H1 (cell line): ENCODE data around the gene NDUFB11. TPM values are rescaled to one million over a fixed set of nuclear protein-coding genes. Genes with fewer than 3 reads are reported as not detected.
"Not testable (repeated sequence)": the region's sequence is repeated elsewhere in the genome, so short reads cannot be mapped to it uniquely, and the experiment has no call there.

ENCODE experiments used
- CTCF ChIA-PET: fragments of 300-600 bp; sonication (Branson Sonifier 250); formaldehyde crosslinking; loops from one replicate; lab custom pipeline; 2021; ENCODE audit not compliant: partially characterized antibody; lab: Charles Lee
- POLR2A ChIA-PET: fragments of 300-600 bp; sonication (Branson Sonifier 250); formaldehyde crosslinking; loops from one replicate; lab custom pipeline; 2021; ENCODE audit warnings: inconsistent platforms; ENCODE audit not compliant: partially characterized antibody; lab: Charles Lee
- DNase-seq, 2 experiments: peaks; one replicate each; pipeline versions ENCODE4 v3.0.0 to v3.0.0-alpha.2; 2010 to 2022; ENCODE audit warnings: low spot score in 2 of 2, low read depth in 1 of 2, mixed read lengths in 1 of 2
- FAIRE-seq: peaks from 2 replicates; lab custom pipeline; 2011; peaks lifted over from hg19 to GRCh38; lab: Jason Lieb, UNC
- H2AFZ ChIP-seq: 2 replicates; pipeline ENCODE4 v1.8.1; 2012; ENCODE audit warnings: low read length, inconsistent platforms
- H2AK5ac ChIP-seq: 2 replicates; pipeline ENCODE4 v1.6.1; 2013; ENCODE audit warnings: low read depth, low read length
- H2BK120ac ChIP-seq: replicated peaks from 2 replicates; pipeline ENCODE3; 2013; ENCODE audit warnings: low read depth, low read length, inconsistent platforms
- H2BK12ac ChIP-seq: 2 replicates; pipeline ENCODE4 v1.6.1; 2013; ENCODE audit warnings: low read depth, low read length
- H2BK15ac ChIP-seq: 2 replicates; pipeline ENCODE4 v1.6.1; 2013; ENCODE audit warnings: low read length
- H2BK20ac ChIP-seq: 2 replicates; pipeline ENCODE4 v1.6.1; 2013; ENCODE audit warnings: low read length
- H2BK5ac ChIP-seq: 2 replicates; pipeline ENCODE4 v1.6.1; 2013; ENCODE audit warnings: low read depth, low read length
- H3K14ac ChIP-seq: 2 replicates; pipeline ENCODE4 v1.6.1; 2013; ENCODE audit warnings: inconsistent platforms; ENCODE audit not compliant: insufficient read length
- H3K18ac ChIP-seq: 2 replicates; pipeline ENCODE4 v1.6.1; 2013; ENCODE audit warnings: low read length; ENCODE audit errors: extremely low read depth
- H3K23ac ChIP-seq: 2 replicates; pipeline ENCODE4 v1.6.1; 2013; ENCODE audit warnings: inconsistent platforms; ENCODE audit not compliant: insufficient read length
- H3K23me2 ChIP-seq: 2 replicates; pipeline ENCODE4 v1.6.1; 2013; ENCODE audit warnings: low read depth, low read length
- H3K27ac ChIP-seq: 2 replicates; pipeline ENCODE4 v1.6.1; 2011; ENCODE audit warnings: low read depth, low read length, inconsistent platforms
- H3K27me3 ChIP-seq, 4 experiments: replicated peaks in 1 of 4; 1 replicate in 1 of 4; 2 replicates in 3 of 4; pipeline versions ENCODE4 v1.6.1 to v1.8.1; 2011 to 2013; ENCODE audit warnings: low read length in 3 of 4, mild to moderate bottlenecking in 3 of 4, inconsistent platforms in 2 of 4, mixed read lengths in 2 of 4, moderate library complexity in 1 of 4; ENCODE audit not compliant: control insufficient read depth in 3 of 4, insufficient read depth in 3 of 4; ENCODE audit errors: extremely low read depth in 1 of 4
- H3K36me3 ChIP-seq, 4 experiments: 2 replicates each; pipeline versions ENCODE4 v1.6.1 to v1.8.1; 2011 to 2013; ENCODE audit warnings: mild to moderate bottlenecking in 4 of 4, low read length in 3 of 4, moderate library complexity in 2 of 4, control low read depth in 1 of 4, inconsistent platforms in 1 of 4; ENCODE audit not compliant: insufficient read depth in 4 of 4, control insufficient read depth in 2 of 4
- H3K4ac ChIP-seq: replicated peaks from 2 replicates; pipeline ENCODE3; 2013; ENCODE audit warnings: low read length, low read depth, mixed read lengths, inconsistent platforms; ENCODE audit not compliant: insufficient read length
- H3K4me1 ChIP-seq, 4 experiments: replicated peaks in 1 of 4; 1 replicate in 1 of 4; 2 replicates in 3 of 4; pipeline versions ENCODE4 v1.6.1 to v1.8.1; 2011 to 2013; ENCODE audit warnings: low read length in 3 of 4, inconsistent platforms in 2 of 4, mixed read lengths in 1 of 4; ENCODE audit not compliant: insufficient read depth in 4 of 4, control insufficient read depth in 3 of 4
- H3K4me2 ChIP-seq, 2 experiments: 2 replicates each; pipeline versions ENCODE4 v1.6.1 to v1.8.1; 2011 to 2013; ENCODE audit warnings: low read depth in 2 of 2, low read length in 2 of 2, control low read depth in 1 of 2, inconsistent platforms in 1 of 2, mild to moderate bottlenecking in 1 of 2; ENCODE audit not compliant: insufficient read depth in 1 of 2
- H3K4me3 ChIP-seq, 4 experiments: fragments of 200-600, 300-600 bp in 1 of 4; sonication (generic), shearing (Covaris generic), sonication (Bioruptor Twin) in 1 of 4; 2 replicates each; pipeline versions ENCODE4 v1.5.1 to v1.8.1; 2011 to 2016; ENCODE audit warnings: low read length in 4 of 4, low read depth in 3 of 4, control low read depth in 2 of 4, inconsistent platforms in 2 of 4, mild to moderate bottlenecking in 2 of 4, mixed read lengths in 1 of 4, moderate library complexity in 1 of 4; ENCODE audit not compliant: insufficient read depth in 2 of 4; ENCODE audit errors: extremely low read depth in 1 of 4
- H3K56ac ChIP-seq: replicated peaks from 2 replicates; pipeline ENCODE3; 2013; ENCODE audit warnings: low read depth, mild to moderate bottlenecking, mixed read lengths, low read length, inconsistent platforms; ENCODE audit not compliant: insufficient read length
- H3K79me1 ChIP-seq: 2 replicates; pipeline ENCODE4 v1.6.1; 2013; ENCODE audit warnings: low read depth, low read length, control low read depth
- H3K79me2 ChIP-seq, 2 experiments: 2 replicates each; pipeline versions ENCODE4 v1.6.1 to v1.8.1; 2012 to 2013; ENCODE audit warnings: low read length in 2 of 2, mild to moderate bottlenecking in 2 of 2, inconsistent platforms in 1 of 2; ENCODE audit not compliant: insufficient read depth in 2 of 2, control insufficient read depth in 1 of 2
- H3K9ac ChIP-seq, 4 experiments: replicated peaks in 1 of 4; 1 replicate in 1 of 4; 2 replicates in 3 of 4; pipeline versions ENCODE4 v1.6.1 to v1.8.1; 2011 to 2013; ENCODE audit warnings: low read depth in 3 of 4, low read length in 3 of 4, control low read depth in 2 of 4, mild to moderate bottlenecking in 2 of 4, moderate library complexity in 2 of 4, inconsistent platforms in 1 of 4; ENCODE audit errors: extremely low read depth in 1 of 4
- H3K9me3 ChIP-seq, 2 experiments: 2 replicates each; pipeline versions ENCODE4 v1.6.1 to v1.8.1; 2012 to 2013; ENCODE audit warnings: mild to moderate bottlenecking in 2 of 2, moderate library complexity in 2 of 2, control low read depth in 1 of 2, inconsistent platforms in 1 of 2, low read depth in 1 of 2, low read length in 1 of 2, mixed read lengths in 1 of 2; ENCODE audit not compliant: insufficient read depth in 2 of 2
- H4K20me1 ChIP-seq, 2 experiments: replicated peaks in 1 of 2; 2 replicates each; pipeline versions ENCODE3 to v1.8.1; 2011 to 2013; ENCODE audit warnings: inconsistent platforms in 2 of 2, low read length in 2 of 2, mild to moderate bottlenecking in 1 of 2; ENCODE audit not compliant: insufficient read depth in 2 of 2, control insufficient read depth in 1 of 2
- H4K5ac ChIP-seq: 2 replicates; pipeline ENCODE4 v1.6.1; 2013; ENCODE audit warnings: low read length, low read depth, mixed read lengths, inconsistent platforms; ENCODE audit not compliant: insufficient read length
- H4K8ac ChIP-seq: 2 replicates; pipeline ENCODE4 v1.8.0; 2013; ENCODE audit warnings: mild to moderate bottlenecking, moderate library complexity, low read length, inconsistent platforms; ENCODE audit not compliant: insufficient read depth; ENCODE audit errors: extremely low read depth
- H4K91ac ChIP-seq: replicated peaks from 2 replicates; pipeline ENCODE3; 2013; ENCODE audit warnings: low read length, mixed read lengths, inconsistent platforms; ENCODE audit not compliant: insufficient read length
- POU5F1 ChIP-seq: IDR thresholded peaks from 2 replicates; pipeline ENCODE4 v1.6.1; 2011; ENCODE audit warnings: low read depth, mild to moderate bottlenecking, low read length, moderate library complexity
- USF2 ChIP-seq: IDR thresholded peaks from 2 replicates; pipeline ENCODE4 v1.6.1; 2011; ENCODE audit warnings: low read length, improper control_type of control experiment
- WGBS, 2 experiments: shearing (Covaris generic) in 1 of 2; methylation state at CpG; one replicate each; pipeline versions ENCODE4 v1.1.6 to v1.1.7; 2013 to 2015; ENCODE audit warnings: low lambda C conversion rate in 2 of 2, mixed read lengths in 2 of 2, inconsistent platforms in 1 of 2, low coverage in 1 of 2, missing lambda C conversion rate in 1 of 2; ENCODE audit not compliant: insufficient replicate concordance in 2 of 2, insufficient coverage in 1 of 2, insufficient read length in 1 of 2; ENCODE audit errors: extremely low coverage in 1 of 2, missing lambda C conversion rate in 1 of 2; 5-methylcytosine and 5-hydroxymethylcytosine counted together
- polyA plus RNA-seq, 7 experiments: library from polyadenylated mRNA; depleted of rRNA in 3 of 7; stranded (reverse) in 5 of 7; unstranded in 2 of 7; fragments of >200 nt in 5 of 7; fragments of 200-250 nt in 2 of 7; gene quantifications; 1 replicate in 5 of 7; 2 replicates in 1 of 7; 4 replicates in 1 of 7; pipeline versions ENCODE4 v1.2.1 to v1.2.3, GENCODE V29; 2011 to 2013; ENCODE audit warnings: missing spikeins in 2 of 7, mixed read lengths in 2 of 7
- total RNA-seq: library from RNA; stranded (reverse); fragmentation: NEBNext Ultra II Directional; extraction: Animal tissue kit (Norgen Biotek cat#: 25700); gene quantifications from 2 replicates; pipeline ENCODE4 v1.2.1, GENCODE V29; 2021

Gene NDUFB11
- total and polyA plus RNA-seq, 2 of the 8 experiments (the other 6 are each of a cell fraction or from before 2014, with no cell fraction given) = 120 to 131 TPM

DNA sequence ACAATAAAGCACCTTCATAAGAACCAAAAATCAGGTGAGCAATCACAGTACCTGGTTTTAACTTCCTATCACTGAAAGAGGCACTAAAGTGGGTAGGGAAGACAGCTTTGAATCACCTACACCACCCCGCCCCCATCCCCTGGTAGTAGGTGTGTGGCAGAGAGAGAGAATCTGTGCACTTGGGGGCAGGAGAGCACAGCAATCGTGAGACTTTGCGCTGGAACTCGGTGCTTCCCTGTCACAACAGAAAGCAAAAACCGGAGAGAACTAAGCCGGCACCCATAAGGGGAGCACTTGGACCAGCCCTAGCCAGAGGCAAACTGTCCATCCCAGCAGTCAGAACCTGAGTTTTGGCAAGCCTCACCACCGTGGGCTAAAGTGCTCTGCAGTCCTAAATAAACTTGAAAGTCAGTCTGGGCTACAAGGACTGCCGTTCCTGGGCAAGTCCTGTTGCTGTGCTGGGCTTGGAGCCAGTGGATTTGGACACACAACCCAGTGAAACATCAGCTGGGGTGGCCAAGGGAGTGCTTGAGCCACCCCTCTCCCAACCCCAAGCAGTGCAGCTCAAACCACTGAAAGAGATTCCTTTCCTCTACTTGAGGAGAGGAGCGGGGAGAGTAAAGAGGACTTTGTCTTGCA, 32.1 kb downstream of the NDUFB11 start (continued):
- TF ChIP-seq POU5F1 = no peak
- no peak for TF ChIP-seq USF2
- TF ChIP-seq, all 59 proteins: peak for 2

- H2BK5ac ChIP-seq, H3K4me3 ChIP-seq, H3K56ac ChIP-seq, H3K9me3 ChIP-seq, H3K4me2 ChIP-seq, H2BK20ac ChIP-seq, DNase-seq, H3K4me1 ChIP-seq, H3K9ac ChIP-seq, H3K27me3 ChIP-seq, H4K91ac ChIP-seq, H2BK120ac ChIP-seq, FAIRE-seq, H3K14ac ChIP-seq, H2AK5ac ChIP-seq, H4K8ac ChIP-seq, H4K20me1 ChIP-seq, H3K4ac ChIP-seq, H3K36me3 ChIP-seq, H3K18ac ChIP-seq, H3K23me2 ChIP-seq, H3K79me2 ChIP-seq, H3K23ac ChIP-seq, H2AFZ ChIP-seq, H2BK15ac ChIP-seq, H4K5ac ChIP-seq, H3K27ac ChIP-seq, H3K79me1 ChIP-seq, H2BK12ac ChIP-seq, POLR2A ChIA-PET, CTCF ChIA-PET: not testable (repeated sequence)
- WGBS, 2 experiments = 96% methylated on average over 14 of the region's 40 CpGs; no CpG with 5 or more reads in 1 of the 2 experiments
Measured at GRCh38 chrX:47110936-47111615, 33.4 kb downstream of the NDUFB11 start.
